Erythroblast (primary cell): Measurements from ENCODE around the gene HSF5.

Experiments
- GATA1 ChIP-seq: IDR thresholded peaks from 2 replicates; pipeline ENCODE4 v1.6.1; 2011; ENCODE audit warnings: low read depth, mild to moderate bottlenecking, control low read depth, low read length, moderate library complexity
- POLR2A ChIP-seq: IDR thresholded peaks from 2 replicates; pipeline ENCODE4 v1.6.1; 2011; ENCODE audit warnings: mild to moderate bottlenecking, low read length

GRCh38 chr17:58475985-58476384 lies 12.2 kb downstream of the HSF5 start:
- TF ChIP-seq POLR2A (no peak), GATA1 (no peak)
